ENCODE results near the gene PLK5.

Gene PLK5

GRCh38 chr19:1554968-1555367 lies 31.1 kb downstream of the PLK5 start:
- no peak for DNase-seq (ENCODE audit: low read depth in 1 of 2, low spot score in 1 of 2)

- no peak for DNase-seq (ENCODE audit: low read depth in 1 of 2, low spot score in 1 of 2)
Measured at GRCh38 chr19:1555487-1556389, 31.9 kb downstream of the PLK5 start.

- DNase-seq (ENCODE audit: low read depth in 1 of 2, low spot score in 1 of 2) = no peak
Measured at GRCh38 chr19:1556390-1557070, 32.7 kb downstream of the PLK5 start.

DNA sequence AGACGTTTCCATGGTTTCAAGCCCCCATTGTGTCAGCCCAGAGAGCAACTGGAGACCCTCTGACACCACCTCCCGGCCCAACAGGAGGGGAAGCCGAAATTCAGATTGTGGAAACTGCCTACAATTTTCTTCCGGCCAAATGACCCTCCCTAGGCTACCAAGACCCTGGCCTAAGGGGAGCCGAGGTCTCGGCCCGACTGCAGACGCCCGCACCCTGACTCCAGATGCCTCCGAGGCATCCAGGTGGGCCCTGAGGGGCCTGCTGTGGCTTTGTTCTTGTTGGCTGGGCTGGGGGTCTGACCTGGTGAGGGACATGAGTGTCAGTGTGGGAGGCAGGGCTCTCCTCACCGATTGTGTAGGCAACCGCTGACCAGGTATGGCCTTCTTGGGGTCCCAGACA lies 34.7 kb downstream of the PLK5 start:
- no peak for DNase-seq (ENCODE audit: low read depth in 1 of 2, low spot score in 1 of 2)

DNA sequence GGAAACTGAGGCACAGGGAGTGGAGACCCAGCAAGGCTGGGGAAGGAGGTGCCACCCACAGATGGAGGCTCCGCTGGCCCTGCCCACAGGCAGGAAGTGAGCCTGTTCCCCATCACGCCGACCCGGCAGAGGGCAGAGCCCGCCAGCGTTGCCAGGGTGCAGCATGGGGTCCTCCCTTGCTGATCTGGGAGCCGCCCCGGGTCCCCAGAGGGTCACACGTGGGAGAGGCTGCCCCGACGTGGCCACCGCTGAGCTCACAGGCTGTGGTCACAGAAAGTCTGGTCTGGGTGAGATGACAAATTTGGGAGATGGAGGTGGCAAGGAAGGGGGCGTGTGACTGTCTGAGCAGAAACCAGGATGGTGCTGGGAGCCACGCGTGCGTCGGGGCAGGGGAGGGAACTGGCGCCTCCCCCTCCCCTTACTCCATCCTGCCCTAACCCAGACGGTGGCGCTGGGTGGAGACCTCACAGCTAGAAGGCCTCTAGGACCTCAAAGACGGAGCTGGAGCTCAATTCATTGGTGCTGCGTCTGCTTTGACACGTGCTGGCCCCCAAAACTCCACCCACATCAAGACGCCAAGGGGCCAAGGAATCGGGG lies 36.5 kb downstream of the PLK5 start:
- no peak for DNase-seq (ENCODE audit: low read depth in 1 of 2, low spot score in 1 of 2)

GRCh38 chr19:1561236-1561842 lies 37.5 kb downstream of the PLK5 start:
- DNase-seq (ENCODE audit: low read depth in 1 of 2, low spot score in 1 of 2) = no peak

- no peak for DNase-seq (ENCODE audit: low read depth in 1 of 2, low spot score in 1 of 2)
Measured at GRCh38 chr19:1563251-1563650, 39.4 kb downstream of the PLK5 start.

DNA sequence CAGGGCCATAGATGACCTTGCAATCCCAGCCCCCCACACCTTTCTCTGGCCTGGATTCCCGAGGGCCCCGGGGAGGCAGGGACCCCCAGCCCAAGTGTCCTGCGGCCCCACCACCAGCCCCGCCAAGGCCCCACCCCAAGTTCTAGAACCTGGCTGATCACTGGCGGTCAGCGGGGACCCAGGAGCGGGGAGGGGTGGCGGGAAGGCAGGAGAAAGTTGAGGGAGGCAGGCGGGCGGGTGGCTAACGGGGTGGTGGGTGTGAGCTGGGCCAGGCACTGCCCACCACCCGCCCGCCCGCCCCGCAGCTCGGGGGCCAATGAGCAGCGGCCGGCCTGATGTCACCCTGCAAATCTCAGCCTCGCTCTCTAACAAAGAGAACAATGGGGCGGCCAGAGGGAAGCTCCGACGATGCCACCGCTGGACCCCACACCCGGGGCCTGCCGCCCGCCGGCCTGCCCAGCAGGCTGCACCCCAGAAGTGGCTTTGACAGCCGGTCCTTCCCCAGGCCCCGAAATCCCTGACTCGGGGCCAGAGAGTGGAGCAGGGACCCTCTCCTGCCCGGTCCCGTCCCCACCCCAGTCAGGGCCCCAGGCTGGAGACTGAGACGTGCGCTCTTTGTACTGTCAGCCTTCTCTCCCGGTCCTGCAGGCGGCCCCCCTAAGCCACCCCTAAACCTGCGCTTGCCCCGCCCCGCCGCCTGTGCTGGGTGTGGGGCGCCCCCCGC lies 42.7 kb downstream of the PLK5 start:
- DNase-seq (ENCODE audit: low read depth in 1 of 2, low spot score in 1 of 2) = no peak

DNA sequence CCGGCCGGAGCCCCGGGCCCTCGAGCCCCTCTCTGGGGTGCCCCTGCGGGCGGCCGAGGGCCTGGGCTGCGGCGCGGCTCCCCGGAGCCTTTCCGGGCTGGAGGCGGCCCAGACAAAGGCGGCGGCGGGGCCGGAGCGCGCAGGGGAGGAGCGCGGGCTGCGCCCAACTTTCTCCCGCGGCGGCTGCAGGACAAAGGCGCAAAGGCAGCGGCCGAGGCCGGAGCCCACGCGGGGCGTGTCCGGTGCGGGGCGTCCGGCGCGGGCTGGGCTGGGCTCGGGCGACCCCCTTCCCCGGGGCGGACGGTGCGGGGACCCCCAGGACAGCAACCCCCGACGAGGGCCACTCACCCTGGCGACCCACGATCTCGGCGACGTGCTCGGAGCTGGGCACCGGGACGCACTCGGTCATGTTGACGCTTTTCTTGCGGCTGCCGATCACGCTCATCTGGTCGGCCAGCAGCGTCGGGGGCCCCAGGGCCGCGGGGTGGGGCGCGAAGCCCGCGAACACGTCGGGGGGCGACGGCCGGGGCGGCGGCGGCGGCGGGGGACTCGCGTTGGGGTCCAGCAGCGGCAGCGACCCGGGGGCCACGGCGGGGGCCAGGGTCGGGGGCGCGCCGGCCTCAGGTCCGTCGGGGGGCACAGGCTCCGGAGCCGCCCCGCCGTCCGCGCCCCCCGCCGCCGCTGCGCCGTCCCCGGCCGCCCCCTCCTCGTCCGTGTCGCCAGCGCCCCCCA lies 43.4 kb downstream of the PLK5 start:
- no peak for DNase-seq (ENCODE audit: low read depth in 1 of 2, low spot score in 1 of 2)

GRCh38 chr19:1567848-1568227 lies 44.0 kb downstream of the PLK5 start:
- DNase-seq (ENCODE audit: low read depth in 1 of 2, low spot score in 1 of 2) = no peak

DNA sequence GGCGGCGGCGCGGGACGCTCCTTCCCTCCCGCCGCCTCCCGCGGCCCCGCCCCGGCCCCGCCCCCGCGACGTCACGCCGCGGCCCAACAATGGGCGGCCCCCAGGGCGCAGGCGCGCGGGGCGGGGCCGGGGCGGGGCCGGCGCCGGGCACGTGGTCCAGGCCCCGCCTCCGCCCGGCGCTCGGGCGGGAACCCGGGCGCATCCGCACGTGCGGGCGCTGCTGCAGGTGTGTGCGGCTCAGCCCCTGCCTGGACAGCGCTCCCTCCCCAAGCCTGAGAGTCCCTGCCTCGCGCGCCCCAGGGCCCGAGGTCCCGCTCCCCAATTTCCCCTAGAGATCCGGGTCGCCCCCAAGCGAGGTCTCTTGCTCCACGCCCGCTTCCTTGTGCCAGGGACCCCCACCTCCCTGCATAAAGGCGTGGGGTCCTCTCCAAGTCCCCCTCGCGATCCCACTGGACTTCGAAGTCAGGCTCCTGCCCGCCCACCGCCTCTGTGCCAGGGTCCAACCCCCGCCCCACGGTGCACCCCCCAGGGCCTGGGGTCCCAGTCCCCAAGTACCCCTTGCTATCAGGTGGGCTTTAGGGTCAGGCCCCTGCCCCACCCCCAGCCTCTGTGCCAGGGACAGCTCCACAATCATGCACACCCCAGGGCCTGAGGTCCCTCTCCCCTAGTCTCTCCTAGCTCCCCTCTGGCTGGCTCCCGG lies 44.6 kb downstream of the PLK5 start, which contains the start of gene MEX3D:
Gene MEX3D (minus strand): TSS at position 6 of the 700 bp plus-strand sequence. CDS start 267 bp downstream, outside the sequence.
- DNase-seq (ENCODE audit: low read depth in 1 of 2, low spot score in 1 of 2) = peak; percentile 65 to 79

- DNase-seq (ENCODE audit: low read depth in 1 of 2, low spot score in 1 of 2) = no peak
Measured at GRCh38 chr19:1569997-1570396, 46.1 kb downstream of the PLK5 start.

GRCh38 chr19:1570836-1571235 lies 47.0 kb downstream of the PLK5 start:
- no peak for DNase-seq (ENCODE audit: low read depth in 1 of 2, low spot score in 1 of 2)

GRCh38 chr19:1571358-1571757 lies 47.5 kb downstream of the PLK5 start:
- no peak for DNase-seq (ENCODE audit: low read depth in 1 of 2, low spot score in 1 of 2)

DNA sequence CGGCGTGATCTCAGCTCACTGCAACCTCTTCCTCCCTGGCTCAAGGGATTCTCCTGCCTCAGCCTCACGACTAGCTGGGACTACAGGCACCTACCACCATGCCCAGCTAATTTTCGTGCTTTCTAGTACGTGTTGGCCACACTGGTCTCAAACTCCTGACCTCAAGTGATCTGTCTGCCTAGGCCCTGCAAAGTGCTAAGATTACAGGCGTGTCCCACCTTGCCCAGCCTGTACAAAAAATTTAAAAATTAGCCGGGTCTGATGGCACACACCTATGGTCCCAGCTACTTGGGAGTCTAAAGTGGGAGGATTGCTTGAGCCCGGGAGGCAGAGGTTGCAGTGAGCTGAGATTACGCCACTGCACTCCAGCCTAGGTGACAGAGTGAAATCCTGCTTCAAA lies 48.9 kb downstream of the PLK5 start:
- DNase-seq (ENCODE audit: low read depth in 1 of 2, low spot score in 1 of 2) = no peak

DNA sequence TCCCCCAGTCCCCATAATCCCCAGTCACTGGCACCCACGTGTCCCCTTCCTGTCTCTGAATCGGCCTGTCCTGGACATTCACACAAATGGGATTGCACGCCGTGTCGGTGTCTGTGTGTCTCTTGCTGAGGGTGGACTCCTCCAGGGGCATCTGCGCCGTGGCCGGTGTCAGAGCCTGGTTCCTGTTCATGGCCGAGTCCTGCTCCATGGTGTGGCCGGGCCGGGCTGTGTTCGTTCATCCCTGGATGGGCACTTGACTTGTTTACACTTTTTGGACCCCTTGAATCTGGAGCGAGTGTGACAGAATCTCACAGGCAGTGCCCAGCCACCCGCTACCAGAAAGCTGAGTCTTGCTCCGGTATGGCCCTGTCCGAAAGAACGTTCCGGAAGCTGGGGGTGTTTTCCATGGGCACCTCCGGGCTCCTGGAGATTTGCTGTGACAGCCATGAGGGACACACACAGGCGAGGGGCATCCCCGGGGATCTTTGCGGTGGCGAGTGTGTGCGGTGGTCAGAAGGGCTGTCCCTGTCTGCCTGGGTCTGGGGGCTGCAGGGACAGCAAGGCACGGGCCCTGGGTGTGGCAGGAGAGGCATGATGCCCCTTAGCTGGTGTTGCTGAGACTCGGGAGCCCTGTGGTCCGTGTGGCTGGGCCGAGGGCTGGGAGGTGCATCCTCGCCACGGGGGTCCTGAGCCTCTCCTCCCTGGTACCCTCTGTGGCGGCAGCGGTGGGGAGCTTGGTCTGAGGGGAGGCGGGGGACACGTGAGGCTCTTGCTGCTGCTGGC lies 50.7 kb downstream of the PLK5 start:
- no peak for DNase-seq (ENCODE audit: low read depth in 1 of 2, low spot score in 1 of 2)

- no peak for DNase-seq (ENCODE audit: low read depth in 1 of 2, low spot score in 1 of 2)
Measured at GRCh38 chr19:1575323-1576241, 51.7 kb downstream of the PLK5 start.
